Subcutaneous abdominal adipose tissue (tissue), 5 donors: ENCODE results near the gene ZBTB42.

Experiments used
- H3K27ac ChIP-seq: one replicate; pipeline ENCODE4 v1.7.0; 2013; ENCODE audit warnings: low read depth, mild to moderate bottlenecking, inconsistent platforms, low read length, moderate library complexity
- H3K27me3 ChIP-seq, 5 donors: one replicate each; pipeline ENCODE4 v1.7.0; 2013; ENCODE audit warnings: low read length in 5 of 5, inconsistent platforms in 1 of 5; ENCODE audit not compliant: control insufficient read depth in 5 of 5, insufficient read depth in 4 of 5
- H3K36me3 ChIP-seq, 5 donors: one replicate each; pipeline ENCODE4 v1.7.0; 2013; ENCODE audit warnings: low read length in 5 of 5; ENCODE audit not compliant: control insufficient read depth in 5 of 5, insufficient read depth in 5 of 5
- H3K4me1 ChIP-seq, 5 donors: one replicate each; pipeline ENCODE4 v1.7.0; 2013; ENCODE audit warnings: low read length in 5 of 5, mild to moderate bottlenecking in 3 of 5, moderate library complexity in 1 of 5; ENCODE audit not compliant: control insufficient read depth in 5 of 5, insufficient read depth in 5 of 5
- H3K4me3 ChIP-seq, 5 donors: one replicate each; pipeline ENCODE4 v1.7.0; 2013; ENCODE audit warnings: low read length in 5 of 5, low read depth in 1 of 5
- H3K9ac ChIP-seq, 5 donors: one replicate each; pipeline ENCODE4 v1.7.0; 2013; ENCODE audit warnings: low read length in 5 of 5, mild to moderate bottlenecking in 4 of 5, moderate library complexity in 3 of 5
- H3K9me3 ChIP-seq, 5 donors: one replicate each; pipeline ENCODE4 v1.7.0; 2013; ENCODE audit warnings: low read length in 5 of 5; ENCODE audit not compliant: control insufficient read depth in 5 of 5
- donor health status: healthy.
- donor health status: healthy.
- donor health status: healthy.
- donor health status: healthy.
- donor health status: healthy.

Gene ZBTB42

DNA sequence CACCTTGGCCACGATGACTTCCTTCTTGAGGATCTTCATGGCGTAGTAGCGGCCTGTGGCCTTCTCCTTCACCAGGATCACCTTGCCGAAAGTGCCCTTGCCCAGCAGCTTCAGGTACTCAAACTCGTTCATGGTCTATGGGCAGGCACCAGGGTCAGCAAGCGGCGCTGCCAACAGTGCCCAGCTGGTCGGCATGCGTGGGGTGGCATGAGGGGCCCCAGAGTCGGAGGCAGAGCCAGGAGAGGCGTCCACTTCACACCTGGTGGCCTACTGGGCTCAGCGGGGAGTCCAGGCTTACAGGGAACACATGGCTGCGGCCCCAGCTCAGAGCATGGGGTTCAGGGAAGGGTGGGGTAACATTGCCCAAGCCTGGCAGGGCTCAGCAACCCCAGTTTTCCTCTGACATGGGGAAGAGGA is 25.8 kb upstream of the ZBTB42 start:
- Histone ChIP-seq H3K9ac (no peak overlapping the region), H3K27me3 (no peaks in the 10 kb centered on the region), H3K27ac (no peak overlapping the region), H3K9me3 (peaks cover 0 to 8% (median 7%) of the 10 kb centered on the region in 5 donors), H3K36me3 (peaks cover 0 to 90% (median 69%) of the 10 kb centered on the region in 5 donors), H3K4me1 (peaks cover 0 to 15% (median 4%) of the 10 kb centered on the region in 5 donors), H3K4me3 (no peak overlapping the region)

DNA sequence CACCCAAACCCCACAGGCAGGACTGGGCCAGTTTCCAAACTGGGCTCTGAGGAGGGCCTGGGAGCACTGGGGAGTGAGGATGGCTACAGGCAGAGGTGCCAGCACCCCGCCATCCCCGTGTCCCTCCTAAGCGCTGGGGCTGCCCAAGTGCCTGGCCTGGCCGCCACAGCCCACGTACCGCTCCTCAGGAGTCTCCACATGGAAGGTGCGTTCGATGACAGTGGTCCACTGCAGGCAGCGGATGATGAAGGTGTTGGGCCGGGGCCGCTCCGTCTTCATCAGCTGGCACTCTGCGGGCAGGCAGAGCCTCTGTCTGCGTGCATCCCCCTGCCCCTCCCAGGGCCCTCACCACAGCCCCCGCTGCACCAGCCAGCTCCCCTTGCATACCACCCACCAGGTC is 24.4 kb upstream of the ZBTB42 start:
- peaks cover 0 to 86% (median 62%) of the 10 kb centered on the region in 5 donors for H3K36me3 ChIP-seq

GRCh38 chr14:104776961-104777807 is 23.7 kb upstream of the ZBTB42 start:
- peaks cover 0 to 15% (median 4%) of the 10 kb centered on the region in 5 donors for H3K4me1 ChIP-seq
- no peaks in the 10 kb centered on the region for H3K9me3 ChIP-seq
- peak overlapping the region in 2 of 5 donors; percentile 0 to 47 for H3K9ac ChIP-seq
- no peak overlapping the region for H3K27ac ChIP-seq
- H3K4me3 ChIP-seq: no peak overlapping the region
- peaks cover 0 to 82% (median 58%) of the 10 kb centered on the region in 5 donors for H3K36me3 ChIP-seq
- no peaks in the 10 kb centered on the region for H3K27me3 ChIP-seq

More for the DNA sequence above, 24.4 kb upstream of the ZBTB42 start:
- Histone ChIP-seq H3K9me3 (peaks cover 0 to 1% (median under 1%) of the 10 kb centered on the region in 5 donors), H3K4me3 (no peak overlapping the region), H3K27ac (no peak overlapping the region), H3K4me1 (peaks cover 0 to 15% (median 4%) of the 10 kb centered on the region in 5 donors), H3K9ac (no peak overlapping the region), H3K27me3 (no peaks in the 10 kb centered on the region)

- peaks cover 0 to 15% (median 4%) of the 10 kb centered on the region in 5 donors for H3K4me1 ChIP-seq
Observed at GRCh38 chr14:104777808-104778249, 23.1 kb upstream of the ZBTB42 start.

GRCh38 chr14:104778694-104779331 is 22.1 kb upstream of the ZBTB42 start:
- no peak overlapping the region for H3K27ac ChIP-seq
- H3K4me3 ChIP-seq: no peak overlapping the region
- no peaks in the 10 kb centered on the region for H3K27me3 ChIP-seq
- H3K9ac ChIP-seq: peak overlapping the region in 1 of 5 donors; percentile 47
- H3K9me3 ChIP-seq: no peaks in the 10 kb centered on the region
- H3K36me3 ChIP-seq: peaks cover 0 to 75% (median 42%) of the 10 kb centered on the region in 5 donors
- H3K4me1 ChIP-seq: peaks cover 0 to 19% (median 7%) of the 10 kb centered on the region in 5 donors

More at GRCh38 chr14:104777808-104778249, 23.1 kb upstream of the ZBTB42 start:
- Histone ChIP-seq H3K9me3 (no peaks in the 10 kb centered on the region), H3K9ac (peak overlapping the region in 2 of 5 donors; percentile 0 to 47), H3K4me3 (no peak overlapping the region), H3K36me3 (peaks cover 0 to 80% (median 51%) of the 10 kb centered on the region in 5 donors), H3K27ac (no peak overlapping the region), H3K27me3 (no peaks in the 10 kb centered on the region)

- Histone ChIP-seq H3K4me3 (no peak overlapping the region), H3K27me3 (no peaks in the 10 kb centered on the region), H3K9ac (no peak overlapping the region), H3K36me3 (peaks cover 0 to 69% (median 34%) of the 10 kb centered on the region in 5 donors), H3K9me3 (no peaks in the 10 kb centered on the region), H3K27ac (no peak overlapping the region), H3K4me1 (peaks cover 0 to 31% (median 7%) of the 10 kb centered on the region in 5 donors)
Observed at GRCh38 chr14:104779776-104780512, 21.0 kb upstream of the ZBTB42 start.

- Histone ChIP-seq H3K4me3 (no peak overlapping the region), H3K9ac (no peak overlapping the region), H3K4me1 (peaks cover 0 to 37% (median 7%) of the 10 kb centered on the region in 5 donors), H3K36me3 (peaks cover 0 to 66% (median 28%) of the 10 kb centered on the region in 5 donors), H3K27ac (no peak overlapping the region), H3K27me3 (no peaks in the 10 kb centered on the region), H3K9me3 (no peaks in the 10 kb centered on the region)
Observed at GRCh38 chr14:104780513-104781030, 20.3 kb upstream of the ZBTB42 start.

DNA sequence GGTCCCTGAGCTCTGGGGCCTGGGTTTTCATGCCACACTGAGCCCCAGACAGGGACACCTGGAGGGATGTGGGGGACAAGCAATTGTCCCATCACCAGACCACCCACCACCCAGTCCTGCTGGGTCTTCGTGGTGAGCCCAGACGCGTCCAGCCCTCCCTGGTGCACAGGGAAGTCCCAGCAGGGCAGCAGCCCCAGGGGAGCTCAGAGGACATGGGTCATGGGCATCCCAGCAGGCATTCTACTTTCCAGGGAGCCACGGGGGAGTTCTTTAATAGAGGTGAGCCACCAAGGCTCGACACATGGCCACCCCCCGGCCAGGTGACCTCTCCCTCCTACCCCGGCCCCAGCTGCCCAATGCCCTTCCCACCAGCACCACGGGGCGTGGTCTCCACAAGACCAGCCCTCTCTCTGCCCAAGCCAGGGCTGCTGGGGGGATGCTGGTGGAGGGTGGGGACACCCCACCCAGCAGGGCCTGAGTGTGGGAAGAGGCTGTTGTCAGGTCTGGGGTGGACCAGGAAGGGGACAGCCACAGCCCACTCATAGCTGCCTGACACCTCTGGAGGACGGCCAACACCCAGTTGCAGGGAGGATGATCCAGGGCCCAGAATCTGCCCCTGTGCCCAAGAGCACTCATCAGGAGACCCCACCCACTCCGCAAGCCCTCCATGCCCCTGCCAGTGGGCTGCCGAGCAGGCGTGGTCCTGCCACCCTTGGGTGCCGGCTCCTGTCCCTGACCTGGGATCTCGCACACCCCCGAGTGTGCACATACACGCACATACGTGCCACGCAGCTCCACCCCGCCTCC is 19.4 kb upstream of the ZBTB42 start:
- peaks cover 0 to 46% (median 9%) of the 10 kb centered on the region in 5 donors for H3K4me1 ChIP-seq
- no peaks in the 10 kb centered on the region for H3K27me3 ChIP-seq
- peaks cover 0 to 62% (median 27%) of the 10 kb centered on the region in 5 donors for H3K36me3 ChIP-seq
- H3K9me3 ChIP-seq: no peaks in the 10 kb centered on the region
- no peak overlapping the region for H3K27ac ChIP-seq
- no peak overlapping the region for H3K4me3 ChIP-seq
- no peak overlapping the region for H3K9ac ChIP-seq
